Fibroblast of skin of left biceps (primary cell): ENCODE data around the gene DRP2.
A peak's percentile ranks its signal among the peaks of the same experiment; 100 is the strongest.
"Not testable (repeated sequence)": the region's sequence is repeated elsewhere in the genome, so short reads cannot be mapped to it uniquely, and the experiment has no call there.

Source experiments
- DNase-seq, 2 experiments: peaks; one replicate each; pipeline ENCODE4 v3.0.0-alpha.2; 2013; ENCODE audit warnings: low read depth in 2 of 2

Gene DRP2

DNA sequence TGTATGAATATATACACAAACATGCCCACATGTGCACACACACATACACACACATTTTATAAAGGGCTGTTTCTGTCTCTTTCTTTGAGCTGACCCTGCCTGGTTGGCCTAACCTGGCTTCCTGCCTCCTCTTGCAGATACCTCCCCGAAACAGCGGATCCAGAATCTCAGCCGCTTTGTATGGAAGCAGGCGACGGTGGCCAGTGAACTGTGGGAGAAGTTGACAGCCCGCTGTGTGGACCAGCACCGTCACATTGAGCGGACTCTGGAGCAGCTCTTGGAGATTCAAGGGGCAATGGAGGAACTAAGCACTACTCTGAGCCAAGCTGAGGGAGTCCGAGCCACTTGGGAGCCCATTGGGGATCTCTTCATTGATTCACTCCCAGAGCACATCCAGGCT, 21.9 kb downstream of the DRP2 start:
- no peak for DNase-seq

DNA sequence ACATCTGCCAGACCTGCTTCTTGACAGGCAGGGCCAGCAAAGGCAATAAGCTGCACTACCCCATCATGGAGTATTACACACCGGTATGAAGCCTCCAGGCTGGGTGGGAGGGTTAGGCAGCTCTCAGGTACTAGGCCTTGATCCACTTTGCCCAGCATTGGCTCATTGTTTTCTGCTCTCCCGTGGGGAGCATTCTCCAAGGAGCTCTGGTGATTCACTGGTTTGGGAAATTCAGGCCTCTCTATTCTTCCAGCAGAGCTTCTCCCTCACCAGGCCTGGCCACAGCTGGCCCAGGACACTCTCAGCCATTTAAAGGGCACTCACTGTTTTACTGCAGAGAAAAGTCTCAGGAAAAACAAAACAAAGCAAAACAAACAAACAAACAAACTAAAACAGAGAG, 33.0 kb downstream of the DRP2 start:
- no peak for DNase-seq

DNA sequence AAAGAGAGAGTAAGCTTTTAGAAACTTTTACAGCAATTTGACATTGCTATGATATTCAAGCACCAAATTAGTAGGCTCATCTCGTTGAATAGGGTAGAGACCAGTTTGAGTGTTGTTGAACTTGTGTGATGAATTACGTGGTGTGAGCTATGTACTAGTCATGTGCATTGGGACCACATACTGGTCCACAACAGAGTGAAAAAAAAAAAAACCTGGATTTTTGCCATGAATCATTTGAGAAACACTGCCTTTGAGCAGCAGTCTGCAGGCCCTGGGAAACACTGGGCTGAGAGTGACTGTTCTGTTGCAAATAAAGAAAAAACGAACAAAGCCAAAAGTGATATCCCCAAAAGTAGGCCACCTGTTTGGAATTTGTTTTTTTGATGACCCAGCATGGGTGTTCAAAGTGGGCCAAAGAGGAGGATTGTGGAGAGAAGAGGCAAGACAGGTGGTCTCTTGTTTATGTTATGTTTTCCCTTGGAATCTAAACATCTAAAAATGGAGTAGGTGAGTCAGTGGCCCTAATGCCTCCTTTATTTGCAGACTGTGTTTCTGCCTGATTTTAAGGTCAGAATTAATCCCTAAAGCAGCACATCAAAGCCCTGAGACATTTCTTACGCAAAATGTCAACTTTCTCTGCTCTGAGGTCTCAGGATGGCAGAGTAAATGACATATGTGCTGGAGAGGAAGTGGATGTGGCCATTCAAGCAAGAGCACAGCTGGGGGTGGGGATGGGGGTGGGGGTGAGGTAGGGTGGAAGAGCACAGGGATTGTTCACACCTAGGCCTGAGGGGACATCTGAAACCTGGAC, 38.1 kb downstream of the DRP2 start:
- no peak for DNase-seq

DNA sequence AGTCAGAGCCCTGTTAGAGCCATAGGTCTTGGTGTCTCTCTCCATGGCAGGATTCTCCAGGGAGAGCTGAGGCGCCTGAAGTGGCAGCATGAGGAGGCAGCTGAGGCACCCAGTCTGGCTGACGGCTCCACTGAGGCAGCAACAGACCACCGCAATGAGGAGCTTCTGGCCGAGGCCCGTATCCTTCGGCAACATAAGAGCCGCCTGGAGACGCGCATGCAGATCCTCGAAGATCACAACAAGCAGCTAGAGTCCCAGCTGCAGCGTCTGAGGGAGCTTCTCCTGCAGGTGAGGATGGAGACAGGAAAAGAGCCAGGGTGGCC, 38.6 kb downstream of the DRP2 start:
- no peak for DNase-seq

DNA sequence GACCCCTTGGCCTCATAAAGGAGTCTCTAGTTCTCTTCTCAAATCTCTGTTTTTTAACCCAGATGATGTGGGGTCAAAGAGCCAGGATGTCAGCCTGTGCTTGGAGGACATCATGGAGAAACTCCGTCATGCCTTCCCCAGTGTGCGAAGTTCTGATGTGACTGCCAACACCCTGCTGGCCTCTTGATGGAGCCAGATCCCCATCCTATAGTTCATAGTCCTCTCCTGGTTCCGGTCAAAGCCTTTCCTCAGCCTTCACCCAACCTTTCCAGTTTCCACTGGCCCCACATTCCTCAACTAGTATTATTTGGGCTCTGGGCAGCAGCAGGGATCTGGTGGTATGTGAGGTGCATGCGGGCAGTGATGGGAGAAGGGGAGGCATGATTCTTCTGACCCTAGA, 40.8 kb downstream of the DRP2 start:
- DNase-seq = no peak

DNA sequence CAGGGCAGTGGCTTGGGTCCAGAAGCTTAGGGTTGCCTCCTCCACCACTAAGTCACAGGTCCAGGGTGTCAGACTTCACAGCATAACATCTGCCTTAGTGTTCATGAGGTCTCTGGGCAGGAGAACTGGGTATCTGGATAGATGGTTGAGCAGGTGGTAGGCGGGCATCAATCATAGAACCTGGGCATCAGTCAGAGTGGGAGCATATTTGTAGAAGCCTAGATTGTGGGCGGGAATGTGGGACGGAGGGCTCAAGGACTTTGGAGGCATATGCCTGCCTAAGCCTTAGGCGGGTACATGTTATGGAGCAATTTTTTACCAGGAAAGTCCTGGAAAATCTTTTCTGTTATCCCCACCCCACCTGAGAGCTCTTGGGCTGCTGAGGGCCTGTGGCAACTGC, 43.0 kb downstream of the DRP2 start:
- DNase-seq = no peak

DNA sequence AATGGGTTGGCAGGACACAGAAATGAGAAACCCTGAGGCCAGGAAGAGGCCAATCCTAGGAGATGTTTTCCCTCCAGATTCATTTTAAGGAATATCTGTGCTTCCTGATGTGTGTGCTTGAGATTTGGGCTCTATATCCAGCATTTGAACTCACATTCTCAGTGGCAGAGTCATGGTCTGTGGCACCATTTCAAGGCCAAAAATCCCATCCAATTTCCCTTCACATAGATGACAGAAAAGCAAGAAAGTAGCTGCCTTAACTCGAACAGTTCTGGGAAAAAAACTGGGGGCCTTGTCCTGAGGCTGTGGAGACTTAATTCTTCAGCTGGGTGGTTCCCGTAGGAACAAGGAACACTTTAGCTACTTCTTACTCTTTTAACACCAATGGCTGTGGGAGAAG, 44.2 kb downstream of the DRP2 start:
- no peak for DNase-seq

DNA sequence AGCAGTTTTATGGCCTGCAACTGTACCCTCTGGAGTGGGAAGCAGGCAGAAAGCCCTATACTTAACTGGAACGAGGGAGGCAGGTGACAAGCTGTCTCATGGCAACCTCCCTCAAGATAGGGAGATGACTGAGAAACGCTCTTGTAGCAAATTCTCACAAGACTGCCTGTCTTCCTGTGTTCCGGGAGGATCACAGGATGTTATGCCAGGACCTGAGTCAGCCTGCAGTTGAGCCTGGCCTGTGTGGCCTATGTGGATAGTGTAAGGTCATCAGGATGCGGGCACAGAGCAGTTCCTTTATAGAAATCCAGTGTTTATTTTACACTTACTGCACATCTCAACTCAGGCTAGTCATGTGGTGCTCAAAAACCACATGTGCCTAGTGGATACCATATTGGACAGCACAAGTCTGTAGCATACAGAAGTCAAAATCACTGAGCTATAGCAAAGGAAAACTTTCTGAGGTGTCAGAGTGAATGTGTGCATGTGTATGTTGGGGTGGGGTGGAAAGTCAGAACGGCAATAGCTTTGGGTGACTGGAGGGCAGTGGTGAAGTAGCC, 46.4 kb downstream of the DRP2 start:
- DNase-seq = no peak

DNA sequence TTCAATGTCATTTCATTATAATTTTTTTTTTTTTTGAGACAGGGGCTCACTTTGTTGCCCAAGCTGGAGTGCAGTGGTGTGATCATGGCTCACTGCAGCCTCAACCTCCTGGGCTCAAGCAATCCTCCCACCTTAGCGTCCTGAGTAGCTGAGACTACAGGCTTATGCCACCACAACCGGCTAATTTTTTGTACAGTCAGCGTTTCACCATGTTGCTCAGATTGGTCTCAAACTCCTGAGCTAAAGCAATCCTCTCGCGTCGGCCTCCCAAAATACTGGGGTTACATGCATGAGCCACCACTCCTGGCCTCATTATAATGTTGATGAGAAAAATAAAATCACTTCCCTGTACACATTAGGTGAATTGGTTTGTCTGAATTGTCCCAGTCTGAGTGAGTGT, 54.6 kb downstream of the DRP2 start:
- no peak for DNase-seq

DNA sequence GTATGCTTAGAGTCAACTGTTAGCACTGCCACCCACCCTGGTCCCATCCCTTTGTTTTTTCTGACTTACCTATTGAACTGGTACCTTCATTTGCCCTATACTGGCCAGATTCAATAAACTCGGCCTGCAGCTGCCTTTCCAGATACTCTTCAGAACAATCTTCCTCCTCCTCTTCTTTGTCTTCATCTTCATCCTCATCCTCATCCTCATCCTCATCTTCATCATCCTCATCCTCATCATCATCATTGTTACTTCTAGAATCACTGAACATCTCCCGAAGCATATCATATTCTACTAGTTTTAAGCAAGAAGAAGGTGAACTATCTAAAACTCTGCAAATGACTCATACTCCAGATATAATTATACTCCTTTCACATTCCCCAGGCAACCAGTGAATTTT, 56.7 kb downstream of the DRP2 start:
- no peak for DNase-seq

DNA sequence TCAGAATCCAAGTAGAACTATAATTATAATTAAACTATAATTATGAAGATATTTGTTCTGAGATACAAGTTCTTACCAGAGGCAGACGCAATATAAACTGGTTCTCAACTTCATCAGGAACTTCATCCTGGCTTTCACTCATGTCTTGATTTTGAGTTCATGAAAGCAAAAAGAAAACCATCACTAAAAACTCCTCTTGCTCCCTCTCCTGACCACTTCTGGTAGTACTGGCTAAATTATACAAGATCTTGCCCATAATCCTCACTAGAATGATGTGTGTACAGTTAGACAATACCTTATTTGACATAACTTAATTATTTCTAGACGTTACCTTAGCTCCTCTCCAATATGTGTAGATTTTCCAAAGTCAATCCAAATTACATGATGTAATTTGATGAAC, 67.8 kb downstream of the DRP2 start:
- DNase-seq = peak in 1 of 2 experiments; percentile 4

DNA sequence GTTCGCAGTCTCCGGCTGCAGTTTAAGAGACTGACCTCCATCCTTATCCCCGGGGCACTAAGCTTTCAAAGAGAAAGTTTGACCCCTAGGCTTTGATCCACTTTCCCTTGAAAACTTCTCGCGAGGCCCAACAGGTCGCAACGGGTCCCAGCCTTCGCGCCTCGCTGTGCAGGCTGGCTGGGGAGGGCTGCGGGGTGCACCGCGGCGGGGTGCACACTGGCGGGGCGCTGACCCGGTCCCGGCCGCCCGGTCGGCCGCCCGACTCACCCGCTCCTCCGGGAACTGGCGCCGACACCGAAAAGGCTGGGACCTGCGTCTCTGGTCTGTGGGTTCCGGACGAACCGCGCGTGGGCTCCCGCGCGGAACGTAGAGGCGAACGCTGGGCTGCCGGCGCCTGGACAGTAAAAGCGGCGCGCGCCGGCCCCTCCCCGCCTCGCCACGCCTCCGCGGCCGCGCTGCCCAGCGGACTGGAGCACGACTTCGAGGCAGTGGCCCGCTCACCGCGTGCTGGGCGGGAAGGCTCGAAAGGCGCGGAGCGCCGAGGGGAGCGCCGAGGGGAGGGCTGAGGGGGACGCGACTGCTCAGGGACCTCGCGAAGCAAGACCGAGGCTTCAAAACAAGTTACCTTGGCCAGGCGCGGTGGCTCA, 71.5 kb downstream of the DRP2 start, which contains the start of gene TAF7L:
TAF7L (minus strand) TSS at position 378 of the 647 bp plus-strand sequence. CDS start 3,791 bp downstream, outside the sequence.
- no peak for DNase-seq

DNA sequence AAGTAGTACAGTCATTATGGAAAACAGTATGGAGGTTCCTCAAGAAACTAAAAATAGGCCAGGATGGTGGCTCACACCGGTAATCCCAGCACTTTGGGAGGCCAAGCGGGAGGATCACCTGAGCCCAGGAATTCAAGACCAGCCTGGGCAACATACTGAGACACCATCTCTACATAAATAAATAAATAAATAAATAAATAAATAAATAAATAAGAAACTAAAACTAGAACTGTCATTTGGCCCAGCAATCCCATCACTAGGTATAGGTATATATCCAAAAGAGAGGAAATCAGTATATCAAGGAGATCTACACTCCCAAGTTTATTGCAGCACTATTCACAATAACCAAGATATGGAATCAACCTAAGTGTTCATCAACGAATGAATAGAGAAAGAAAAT, 76.0 kb downstream of the DRP2 start:
- not testable (repeated sequence) for DNase-seq

DNA sequence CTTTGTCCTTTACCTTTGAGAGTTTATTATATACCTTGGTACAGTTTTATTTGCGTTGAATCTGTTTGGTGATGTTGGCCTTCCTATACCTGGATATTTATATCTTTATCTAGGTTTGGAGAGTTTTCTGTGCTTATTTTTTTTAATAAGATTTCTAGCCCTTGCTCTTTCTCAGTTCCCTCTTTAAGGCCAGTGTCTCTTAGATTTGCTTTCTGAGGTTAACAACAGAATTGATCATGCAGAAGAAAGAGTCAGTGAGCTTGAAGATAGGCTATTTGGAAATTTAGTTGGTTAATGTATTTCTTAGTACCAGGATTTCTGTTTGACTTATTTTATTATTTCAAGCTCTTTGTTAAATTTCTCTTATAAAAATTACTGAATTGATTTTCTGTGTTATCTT, 84.2 kb downstream of the DRP2 start:
- DNase-seq = no peak
